ENCODE data around the gene DNAJB13.

Gene DNAJB13

GRCh38 chr11:73995731-73996130 lies 44.9 kb downstream of the DNAJB13 start:
- peaks cover 68% of the 10 kb centered on the region for H3F3A ChIP-seq (ENCODE audit: control insufficient read depth, insufficient read depth)
- TF ChIP-seq, protein P1, sequence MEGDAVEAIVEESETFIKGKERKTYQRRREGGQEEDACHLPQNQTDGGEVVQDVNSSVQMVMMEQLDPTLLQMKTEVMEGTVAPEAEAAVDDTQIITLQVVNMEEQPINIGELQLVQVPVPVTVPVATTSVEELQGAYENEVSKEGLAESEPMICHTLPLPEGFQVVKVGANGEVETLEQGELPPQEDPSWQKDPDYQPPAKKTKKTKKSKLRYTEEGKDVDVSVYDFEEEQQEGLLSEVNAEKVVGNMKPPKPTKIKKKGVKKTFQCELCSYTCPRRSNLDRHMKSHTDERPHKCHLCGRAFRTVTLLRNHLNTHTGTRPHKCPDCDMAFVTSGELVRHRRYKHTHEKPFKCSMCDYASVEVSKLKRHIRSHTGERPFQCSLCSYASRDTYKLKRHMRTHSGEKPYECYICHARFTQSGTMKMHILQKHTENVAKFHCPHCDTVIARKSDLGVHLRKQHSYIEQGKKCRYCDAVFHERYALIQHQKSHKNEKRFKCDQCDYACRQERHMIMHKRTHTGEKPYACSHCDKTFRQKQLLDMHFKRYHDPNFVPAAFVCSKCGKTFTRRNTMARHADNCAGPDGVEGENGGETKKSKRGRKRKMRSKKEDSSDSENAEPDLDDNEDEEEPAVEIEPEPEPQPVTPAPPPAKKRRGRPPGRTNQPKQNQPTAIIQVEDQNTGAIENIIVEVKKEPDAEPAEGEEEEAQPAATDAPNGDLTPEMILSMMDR (IDR thresholded peaks at IDR 0.05; ENCODE audit: low read depth, low read length, poor library complexity, severe bottlenecking), result no peak
- TF ChIP-seq EZH2phosphoT487 (IDR thresholded peaks at IDR 0.05; ENCODE audit: borderline replicate concordance, low read length), result no peak
- H3K4me2 ChIP-seq (ENCODE audit: low read length), result peak overlapping the region; percentile 85
- H3K4me1 ChIP-seq (ENCODE audit: control insufficient read depth, low read length), result peaks cover 100% of the 10 kb centered on the region
- H3K9me3 ChIP-seq (ENCODE audit: control insufficient read depth, insufficient read depth, low read length), result no peaks in the 10 kb centered on the region
- H3K79me2 ChIP-seq (ENCODE audit: control insufficient read depth, low read length), result no peaks in the 10 kb centered on the region
- peak overlapping the region; percentile 97 for H3K27ac ChIP-seq (ENCODE audit: low read depth, low read length)
- no peaks in the 10 kb centered on the region for H3K36me3 ChIP-seq (ENCODE audit: control insufficient read depth, low read length)
- H3K27me3 ChIP-seq (ENCODE audit: control insufficient read depth, low read length), result no peaks in the 10 kb centered on the region
- no peaks in the 10 kb centered on the region for H3K9me2 ChIP-seq (replicated peaks; ENCODE audit: control insufficient read depth, low read length)
- H3K4me3 ChIP-seq (ENCODE audit: low read length), result peak overlapping the region; percentile 63
- H4K20me1 ChIP-seq (ENCODE audit: control insufficient read depth, insufficient read depth, low read depth, low read length), result no peaks in the 10 kb centered on the region

DNA sequence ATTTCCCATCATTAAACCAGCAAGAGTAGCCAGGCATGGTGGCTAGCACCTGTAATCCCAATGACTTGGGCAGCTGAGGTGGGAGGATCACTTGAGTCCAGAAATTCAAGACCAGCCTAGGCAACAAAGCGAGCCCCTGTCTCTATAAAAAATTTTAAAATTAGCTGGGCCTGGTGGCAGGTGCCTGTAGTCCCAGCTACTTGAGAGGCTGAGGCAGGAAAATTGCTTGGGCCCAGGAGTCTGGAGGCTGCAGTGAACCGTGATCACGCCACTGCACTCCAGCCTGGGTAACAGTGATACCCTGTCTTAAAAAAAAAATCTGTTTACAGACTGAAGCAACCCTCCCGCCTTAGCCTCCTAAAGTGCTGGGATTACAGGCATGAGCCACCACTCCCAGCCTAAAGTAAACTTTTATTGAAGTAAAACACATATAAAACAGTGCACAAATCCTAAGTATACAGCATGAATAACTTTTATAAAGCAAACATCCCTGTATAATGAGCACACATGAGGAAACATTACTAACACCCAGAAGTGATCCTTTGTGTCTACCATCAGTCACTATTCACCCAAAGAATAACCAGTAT lies 45.4 kb downstream of the DNAJB13 start:
- H3K27ac ChIP-seq (ENCODE audit: low read depth, low read length), result peak overlapping the region; percentile 97
- peaks cover 63% of the 10 kb centered on the region for H3F3A ChIP-seq (ENCODE audit: control insufficient read depth, insufficient read depth)
- peak overlapping the region; percentile 85 for H3K4me2 ChIP-seq (ENCODE audit: low read length)

GRCh38 chr11:73997120-73997770 lies 46.4 kb downstream of the DNAJB13 start:
- Histone ChIP-seq H3K4me2 (ENCODE audit: low read length) (peak overlapping the region; percentile 85), H4K20me1 (ENCODE audit: control insufficient read depth, insufficient read depth, low read depth, low read length) (no peaks in the 10 kb centered on the region), H3F3A (ENCODE audit: control insufficient read depth, insufficient read depth) (peaks cover 53% of the 10 kb centered on the region), H3K9me3 (ENCODE audit: control insufficient read depth, insufficient read depth, low read length) (no peaks in the 10 kb centered on the region), H3K27ac (ENCODE audit: low read depth, low read length) (peak overlapping the region; percentile 97), H3K9me2 (replicated peaks; ENCODE audit: control insufficient read depth, low read length) (no peaks in the 10 kb centered on the region), H3K79me2 (ENCODE audit: control insufficient read depth, low read length) (no peaks in the 10 kb centered on the region), H3K27me3 (ENCODE audit: control insufficient read depth, low read length) (no peaks in the 10 kb centered on the region), H3K36me3 (ENCODE audit: control insufficient read depth, low read length) (no peaks in the 10 kb centered on the region), H3K4me3 (ENCODE audit: low read length) (peak overlapping the region; percentile 63), H3K4me1 (ENCODE audit: control insufficient read depth, low read length) (peaks cover 86% of the 10 kb centered on the region)
- no peak for TF ChIP-seq EZH2phosphoT487 (IDR thresholded peaks at IDR 0.05; ENCODE audit: borderline replicate concordance, low read length)
- TF ChIP-seq, protein P1 (IDR thresholded peaks at IDR 0.05; ENCODE audit: low read depth, low read length, poor library complexity, severe bottlenecking), result peak; percentile 24

More for the DNA sequence above, 45.4 kb downstream of the DNAJB13 start:
- no peaks in the 10 kb centered on the region for H3K36me3 ChIP-seq (ENCODE audit: control insufficient read depth, low read length)
- no peaks in the 10 kb centered on the region for H3K9me3 ChIP-seq (ENCODE audit: control insufficient read depth, insufficient read depth, low read length)
- no peaks in the 10 kb centered on the region for H3K9me2 ChIP-seq (replicated peaks; ENCODE audit: control insufficient read depth, low read length)
- H3K27me3 ChIP-seq (ENCODE audit: control insufficient read depth, low read length), result no peaks in the 10 kb centered on the region
- TF ChIP-seq, protein P1 (IDR thresholded peaks at IDR 0.05; ENCODE audit: low read depth, low read length, poor library complexity, severe bottlenecking), result no peak
- TF ChIP-seq EZH2phosphoT487 (IDR thresholded peaks at IDR 0.05; ENCODE audit: borderline replicate concordance, low read length), result no peak
- H3K4me1 ChIP-seq (ENCODE audit: control insufficient read depth, low read length), result peaks cover 96% of the 10 kb centered on the region
- no peaks in the 10 kb centered on the region for H4K20me1 ChIP-seq (ENCODE audit: control insufficient read depth, insufficient read depth, low read depth, low read length)
- H3K4me3 ChIP-seq (ENCODE audit: low read length), result peak overlapping the region; percentile 63
- no peaks in the 10 kb centered on the region for H3K79me2 ChIP-seq (ENCODE audit: control insufficient read depth, low read length)

Data from DOHH2 (cell line).